Liver (tissue), 3 donors: ENCODE results near the gene SNRPA1.

Experiments used
- ATF3 ChIP-seq: IDR thresholded peaks from 2 replicates; pipeline ENCODE4 v1.6.1; 2016; ENCODE audit warnings: antibody characterized with exemption
- CTCF ChIP-seq: fragments of 150-350 bp; IDR thresholded peaks from 2 replicates; pipeline ENCODE4 v1.5.1; 2017; ENCODE audit warnings: improper control_type of control experiment, low read depth, low read length; ENCODE audit not compliant: missing input control
- EGR1 ChIP-seq, 2 donors: IDR thresholded peaks; 2 replicates each; pipeline ENCODE4 v1.6.1; 2016 to 2018; ENCODE audit warnings: antibody characterized with exemption in 2 of 2, low read depth in 2 of 2
- FOXA1 ChIP-seq: IDR thresholded peaks from 2 replicates; pipeline ENCODE4 v1.6.1; 2016; ENCODE audit warnings: antibody characterized with exemption
- GABPA ChIP-seq, 2 donors: IDR thresholded peaks in 1 of 2; conservative IDR thresholded peaks in 1 of 2; 2 replicates each; pipeline ENCODE4 v1.6.1; 2016; ENCODE audit warnings: antibody characterized with exemption in 2 of 2, mild to moderate bottlenecking in 1 of 2, moderate library complexity in 1 of 2
- HNF4A ChIP-seq, 2 donors: conservative IDR thresholded peaks; 2 replicates each; pipeline ENCODE4 v1.6.1; 2016; ENCODE audit warnings: antibody characterized with exemption in 2 of 2, mild to moderate bottlenecking in 2 of 2
- HNF4G ChIP-seq: IDR thresholded peaks from 2 replicates; pipeline ENCODE4 v1.6.1; 2016; ENCODE audit warnings: antibody characterized with exemption
- JUND ChIP-seq, 2 donors: IDR thresholded peaks; 2 replicates each; pipeline ENCODE4 v1.6.1; 2016; ENCODE audit warnings: antibody characterized with exemption in 2 of 2
- MAX ChIP-seq: IDR thresholded peaks from 2 replicates; pipeline ENCODE4 v1.6.1; 2016; ENCODE audit warnings: antibody characterized with exemption
- RAD21 ChIP-seq, 2 donors: IDR thresholded peaks; 2 replicates each; pipeline ENCODE4 v1.6.1; 2016; ENCODE audit warnings: antibody characterized with exemption in 2 of 2, mild to moderate bottlenecking in 2 of 2
- REST ChIP-seq: IDR thresholded peaks from 2 replicates; pipeline ENCODE4 v1.6.1; 2016; ENCODE audit warnings: antibody characterized with exemption, mild to moderate bottlenecking
- SP1 ChIP-seq: IDR thresholded peaks from 2 replicates; pipeline ENCODE4 v1.6.1; 2018; ENCODE audit warnings: antibody characterized with exemption, mild to moderate bottlenecking
- TAF1 ChIP-seq: conservative IDR thresholded peaks from 2 replicates; pipeline ENCODE4 v1.6.1; 2016; ENCODE audit warnings: antibody characterized with exemption, mild to moderate bottlenecking
- YY1 ChIP-seq: IDR thresholded peaks from 2 replicates; pipeline ENCODE4 v1.6.1; 2016; ENCODE audit warnings: antibody characterized with exemption, mild to moderate bottlenecking
- donor health status: healthy.
- donor health status: healthy.

- TF ChIP-seq CTCF (no peak), GABPA (IDR thresholded peaks at IDR 0.05 in 1 of 2, conservative IDR thresholded peaks at IDR 0.05 in 1 of 2) (no peak), REST (no peak), MAX (no peak), SP1 (no peak), JUND (IDR thresholded peaks at IDR 0.05) (no peak), FOXA1 (no peak), HNF4A (conservative IDR thresholded peaks at IDR 0.05) (no peak), RAD21 (IDR thresholded peaks at IDR 0.05) (no peak), YY1 (no peak), ATF3 (no peak), TAF1 (no peak), EGR1 (IDR thresholded peaks at IDR 0.05; ENCODE audit: low read depth in 2 of 2) (no peak), HNF4G (no peak)
Observed at GRCh38 chr15:101239724-101240136, 55.3 kb downstream of the SNRPA1 start.
